Smooth muscle cell (in vitro differentiated cells): ENCODE data around the gene MEIOB. TPM values are rescaled to one million over a fixed set of nuclear protein-coding genes. Genes with fewer than 3 reads are reported as not detected.

Experiments used
- DNase-seq: peaks from one replicate; lab custom pipeline; 2025; ENCODE audit not compliant: unreplicated experiment; lab: John Stamatoyannopoulos, UW
- H2AFZ ChIP-seq: fragments of 200-600 bp; sonication (generic); 2 replicates; pipeline ENCODE4 v1.6.0; 2016; ENCODE audit warnings: antibody characterized with exemption, low read depth, mild to moderate bottlenecking
- H3F3A ChIP-seq: fragments of 200-600 bp; sonication (generic); 2 replicates; pipeline ENCODE4 v1.6.0; 2017; ENCODE audit warnings: antibody characterized with exemption, low read depth
- H3K27ac ChIP-seq: fragments of 200-600 bp; sonication (generic); 2 replicates; pipeline ENCODE4 v1.5.1; 2016; ENCODE audit warnings: low read depth, mild to moderate bottlenecking
- H3K27me3 ChIP-seq: fragments of 200-600 bp; sonication (generic); 2 replicates; pipeline ENCODE4 v1.6.1; 2016; ENCODE audit warnings: low read depth, mild to moderate bottlenecking
- H3K36me3 ChIP-seq: fragments of 200-600 bp; sonication (generic); 2 replicates; pipeline ENCODE4 v1.5.1; 2016; ENCODE audit warnings: low read depth
- H3K4me1 ChIP-seq: fragments of 200-600 bp; sonication (generic); 2 replicates; pipeline ENCODE4 v1.5.1; 2016; ENCODE audit warnings: low read depth
- H3K4me2 ChIP-seq: fragments of 200-600 bp; sonication (generic); 2 replicates; pipeline ENCODE4 v1.6.0; 2016; ENCODE audit warnings: mild to moderate bottlenecking
- H3K4me3 ChIP-seq: fragments of 200-600 bp; sonication (generic); 2 replicates; pipeline ENCODE4 v1.5.1; 2016; ENCODE audit warnings: mild to moderate bottlenecking
- H3K79me2 ChIP-seq: fragments of 200-600 bp; sonication (generic); 2 replicates; pipeline ENCODE4 v1.6.0; 2016; ENCODE audit warnings: low read depth, mild to moderate bottlenecking
- H3K9ac ChIP-seq: fragments of 200-600 bp; sonication (generic); 2 replicates; pipeline ENCODE4 v1.6.0; 2016; ENCODE audit warnings: low read depth
- H3K9me3 ChIP-seq: fragments of 200-600 bp; sonication (generic); replicated peaks from 2 replicates; pipeline ENCODE4 v1.5.1; 2016; ENCODE audit warnings: low read depth
- H4K20me1 ChIP-seq: fragments of 200-600 bp; sonication (generic); 2 replicates; pipeline ENCODE4 v1.6.0; 2016; ENCODE audit warnings: low read depth
- WGBS: methylation state at CpG from one replicate; pipeline ENCODE4 v1.1.7; 2016; ENCODE audit warnings: low lambda C conversion rate; 5-methylcytosine and 5-hydroxymethylcytosine counted together
- polyA plus RNA-seq: library from polyadenylated mRNA; unstranded; fragments of >200 nt; fragmentation: Nextera tagmentation; extraction: Ambion mirVana; gene quantifications from 2 replicates; pipeline ENCODE4 v1.2.1, GENCODE V29; 2016
- total RNA-seq: library from RNA; depleted of rRNA; stranded (reverse); fragments of >200 nt; gene quantifications from 2 replicates; pipeline ENCODE4 v1.2.3, GENCODE V29; 2014
- TF ChIP-seq, protein P1 (sequence below): fragments of 200-600 bp; sonication (generic); IDR thresholded peaks from 2 replicates; pipeline ENCODE4 v1.5.1; 2017; ENCODE audit warnings: borderline replicate concordance, mild to moderate bottlenecking, antibody characterized with exemption; ENCODE audit not compliant: insufficient read depth, poor library complexity, severe bottlenecking

Gene MEIOB
- total and polyA plus RNA-seq, 2 experiments from 2014 or later: 0.18 to 1.7 TPM

DNA sequence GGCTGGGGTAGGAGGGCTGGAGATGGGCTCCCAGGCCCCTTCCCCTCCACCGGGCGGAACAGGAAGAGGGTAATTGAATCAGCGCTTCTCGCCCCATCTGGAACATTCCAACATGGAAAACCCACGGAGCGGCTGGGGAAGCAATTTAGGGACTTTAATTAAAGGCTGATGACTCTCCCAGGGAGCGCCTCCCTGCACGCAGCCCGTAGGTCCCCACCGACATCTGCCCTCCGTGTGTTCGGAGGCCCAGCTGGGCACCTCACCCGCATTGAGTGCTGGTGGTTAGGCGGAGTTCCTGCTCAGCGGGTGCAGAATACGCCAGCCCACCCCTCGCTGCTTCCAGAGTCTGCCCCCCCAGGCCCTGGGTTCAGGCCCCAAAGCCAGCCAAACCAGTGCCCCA lies 36.2 kb upstream of the MEIOB start:
- H3K4me3 ChIP-seq: no peak overlapping the region
- TF ChIP-seq, protein P1, sequence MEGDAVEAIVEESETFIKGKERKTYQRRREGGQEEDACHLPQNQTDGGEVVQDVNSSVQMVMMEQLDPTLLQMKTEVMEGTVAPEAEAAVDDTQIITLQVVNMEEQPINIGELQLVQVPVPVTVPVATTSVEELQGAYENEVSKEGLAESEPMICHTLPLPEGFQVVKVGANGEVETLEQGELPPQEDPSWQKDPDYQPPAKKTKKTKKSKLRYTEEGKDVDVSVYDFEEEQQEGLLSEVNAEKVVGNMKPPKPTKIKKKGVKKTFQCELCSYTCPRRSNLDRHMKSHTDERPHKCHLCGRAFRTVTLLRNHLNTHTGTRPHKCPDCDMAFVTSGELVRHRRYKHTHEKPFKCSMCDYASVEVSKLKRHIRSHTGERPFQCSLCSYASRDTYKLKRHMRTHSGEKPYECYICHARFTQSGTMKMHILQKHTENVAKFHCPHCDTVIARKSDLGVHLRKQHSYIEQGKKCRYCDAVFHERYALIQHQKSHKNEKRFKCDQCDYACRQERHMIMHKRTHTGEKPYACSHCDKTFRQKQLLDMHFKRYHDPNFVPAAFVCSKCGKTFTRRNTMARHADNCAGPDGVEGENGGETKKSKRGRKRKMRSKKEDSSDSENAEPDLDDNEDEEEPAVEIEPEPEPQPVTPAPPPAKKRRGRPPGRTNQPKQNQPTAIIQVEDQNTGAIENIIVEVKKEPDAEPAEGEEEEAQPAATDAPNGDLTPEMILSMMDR: no peak
- DNase-seq: no peak
- no peak overlapping the region for H3K27ac ChIP-seq
- H3K27me3 ChIP-seq: no peaks in the 10 kb centered on the region
- H3K36me3 ChIP-seq: no peaks in the 10 kb centered on the region
- H4K20me1 ChIP-seq: no peaks in the 10 kb centered on the region
- H3F3A ChIP-seq: no peaks in the 10 kb centered on the region
- WGBS: 83% methylated on average over 16 of the region's 17 CpGs
- H3K9ac ChIP-seq: no peak overlapping the region
- H3K9me3 ChIP-seq: no peaks in the 10 kb centered on the region
- H2AFZ ChIP-seq: no peak overlapping the region
- no peaks in the 10 kb centered on the region for H3K79me2 ChIP-seq
- H3K4me2 ChIP-seq: no peak overlapping the region
- H3K4me1 ChIP-seq: no peaks in the 10 kb centered on the region

DNA sequence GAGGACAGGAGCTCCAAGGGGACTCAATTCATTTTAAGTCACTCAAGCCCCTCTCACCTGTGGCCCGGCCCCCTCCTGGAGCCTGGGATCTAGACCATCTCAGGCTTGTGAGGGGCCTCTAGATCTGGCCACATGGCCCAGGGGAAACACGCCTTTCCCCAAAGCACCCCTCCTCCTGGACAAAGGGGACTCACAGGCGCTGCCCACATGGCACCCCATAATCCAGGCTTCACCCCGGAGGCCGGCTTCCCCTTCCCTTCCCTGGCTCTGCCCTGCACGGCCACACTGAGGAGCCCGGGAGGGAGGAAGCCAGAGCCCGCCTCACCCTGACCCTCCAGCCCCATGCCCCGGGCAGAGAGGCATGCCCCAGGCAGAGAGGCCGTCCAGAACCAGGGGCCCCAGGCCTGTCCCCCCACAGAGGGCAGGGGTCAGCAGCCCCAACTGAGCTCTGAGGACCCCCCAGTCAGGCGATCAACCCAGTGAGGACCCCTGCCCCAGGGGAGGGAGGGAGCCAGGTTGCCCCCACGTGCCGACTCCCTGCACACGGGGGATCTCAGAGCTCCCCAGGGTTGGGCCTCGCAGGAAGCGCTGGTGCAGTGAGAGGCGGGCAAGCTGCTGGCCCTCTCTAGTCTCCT lies 35.4 kb upstream of the MEIOB start:
- H2AFZ ChIP-seq: no peak overlapping the region
- WGBS: 93% methylated on average over 16 of the region's 17 CpGs
- no peaks in the 10 kb centered on the region for H3K36me3 ChIP-seq
- H3K27me3 ChIP-seq: no peaks in the 10 kb centered on the region
- no peaks in the 10 kb centered on the region for H3K79me2 ChIP-seq
- DNase-seq: no peak
- no peaks in the 10 kb centered on the region for H3F3A ChIP-seq
- no peak overlapping the region for H3K27ac ChIP-seq
- no peak overlapping the region for H3K4me3 ChIP-seq
- H3K4me2 ChIP-seq: no peak overlapping the region
- TF ChIP-seq, protein P1: no peak
- H4K20me1 ChIP-seq: no peaks in the 10 kb centered on the region
- peaks cover 4% of the 10 kb centered on the region for H3K4me1 ChIP-seq
- no peaks in the 10 kb centered on the region for H3K9me3 ChIP-seq
- no peak overlapping the region for H3K9ac ChIP-seq

DNA sequence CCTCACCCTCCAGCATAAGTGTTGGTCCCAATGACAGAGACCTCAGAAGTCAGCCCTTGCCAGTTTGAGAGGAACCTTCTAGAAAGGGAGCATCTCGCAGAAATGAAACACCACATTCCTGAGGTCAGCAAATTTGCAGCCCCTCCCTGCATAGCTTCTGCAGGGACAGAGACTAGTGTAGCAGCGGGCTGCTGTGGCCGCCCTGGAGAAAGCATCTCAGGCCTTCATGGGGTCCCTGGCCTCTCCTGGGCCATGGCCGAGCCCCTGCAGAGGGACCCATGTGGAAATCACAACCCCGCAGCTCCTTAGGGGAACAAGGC lies 34.8 kb upstream of the MEIOB start:
- WGBS: 81% methylated on average over 5 of the region's 5 CpGs
- no peak overlapping the region for H3K4me2 ChIP-seq

More for the DNA sequence above, 34.8 kb upstream of the MEIOB start:
- Histone ChIP-seq H3K36me3 (no peaks in the 10 kb centered on the region), H3K4me3 (no peak overlapping the region), H3K27ac (no peak overlapping the region), H3K27me3 (no peaks in the 10 kb centered on the region), H2AFZ (no peak overlapping the region), H3K79me2 (no peaks in the 10 kb centered on the region), H4K20me1 (no peaks in the 10 kb centered on the region), H3K4me1 (peaks cover 4% of the 10 kb centered on the region), H3F3A (no peaks in the 10 kb centered on the region), H3K9me3 (no peaks in the 10 kb centered on the region), H3K9ac (no peak overlapping the region)
- no peak for DNase-seq
- TF ChIP-seq, protein P1: no peak
